ENCODE data around the gene OBP2A.

- no peak for TF ChIP-seq POLR2A (IDR thresholded peaks at IDR 0.05)
- no peak for TF ChIP-seq CTCF (IDR thresholded peaks at IDR 0.05)
- no peak for TF ChIP-seq POLR2AphosphoS5 (IDR thresholded peaks at IDR 0.05)
Observed at GRCh38 chr9:135589596-135590485, 43.9 kb downstream of the OBP2A start.
